Right hindlimb (tissue), 1 donor: ENCODE results near the gene RGL3.
"Not testable (repeated sequence)": the region's sequence is repeated elsewhere in the genome, so short reads cannot be mapped to it uniquely, and the experiment has no call there.

Source experiments
- DNase-seq: peaks from one replicate; pipeline ENCODE4 v3.0.0-alpha.2; 2018

Gene RGL3

DNA sequence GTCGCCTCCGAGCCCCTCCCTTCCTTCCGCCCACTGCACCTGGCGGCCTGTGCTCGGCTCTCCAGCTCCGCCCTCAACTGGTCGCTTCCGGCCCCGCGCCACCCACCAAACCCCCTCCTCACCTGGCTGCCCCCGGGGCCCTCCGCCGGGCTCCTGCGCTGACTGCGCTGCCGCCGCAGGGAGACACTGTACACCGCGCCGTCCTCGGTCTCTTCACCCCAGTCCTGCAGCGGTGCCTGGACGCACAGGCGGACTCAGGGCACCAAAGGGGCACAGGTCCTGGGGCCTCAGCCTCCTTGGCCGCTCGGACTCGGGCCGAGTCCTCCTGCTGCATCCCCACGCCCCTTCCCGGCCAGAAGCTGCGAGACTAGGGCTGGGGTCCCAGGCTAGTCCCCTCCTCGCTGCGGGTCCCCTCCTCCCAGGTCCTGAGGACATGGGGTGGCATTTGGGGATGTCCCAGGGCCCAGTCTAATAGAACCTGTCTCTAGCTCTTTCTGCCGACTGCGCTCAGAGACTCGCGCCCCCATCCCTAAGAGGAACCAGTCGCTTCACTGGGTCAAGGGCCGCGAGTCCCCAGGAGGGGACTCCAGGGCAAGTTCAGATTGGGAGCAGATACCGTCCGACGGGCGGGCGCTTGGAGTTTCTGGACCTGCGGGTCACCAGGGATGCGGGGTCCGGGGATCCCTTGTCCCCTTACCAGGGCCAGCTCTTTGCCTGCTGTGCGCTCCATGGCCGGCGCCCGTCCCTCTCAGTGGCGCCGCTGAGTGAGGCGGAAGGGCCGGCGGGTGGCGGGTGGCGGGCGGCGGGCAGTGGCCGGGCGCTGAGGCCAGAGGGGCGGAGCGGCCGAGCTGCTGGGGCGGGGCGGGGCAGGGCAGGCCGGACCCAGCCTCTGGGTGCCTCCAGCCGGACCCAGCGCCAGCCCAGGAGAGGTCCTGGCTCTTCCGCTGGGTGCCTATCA lies at the start of gene RGL3:
Gene RGL3, minus strand, starts transcription at position 766 of the 958 bp plus-strand sequence. Its CDS starts 36 bp downstream, at position 730.
- DNase-seq: no peak

DNA sequence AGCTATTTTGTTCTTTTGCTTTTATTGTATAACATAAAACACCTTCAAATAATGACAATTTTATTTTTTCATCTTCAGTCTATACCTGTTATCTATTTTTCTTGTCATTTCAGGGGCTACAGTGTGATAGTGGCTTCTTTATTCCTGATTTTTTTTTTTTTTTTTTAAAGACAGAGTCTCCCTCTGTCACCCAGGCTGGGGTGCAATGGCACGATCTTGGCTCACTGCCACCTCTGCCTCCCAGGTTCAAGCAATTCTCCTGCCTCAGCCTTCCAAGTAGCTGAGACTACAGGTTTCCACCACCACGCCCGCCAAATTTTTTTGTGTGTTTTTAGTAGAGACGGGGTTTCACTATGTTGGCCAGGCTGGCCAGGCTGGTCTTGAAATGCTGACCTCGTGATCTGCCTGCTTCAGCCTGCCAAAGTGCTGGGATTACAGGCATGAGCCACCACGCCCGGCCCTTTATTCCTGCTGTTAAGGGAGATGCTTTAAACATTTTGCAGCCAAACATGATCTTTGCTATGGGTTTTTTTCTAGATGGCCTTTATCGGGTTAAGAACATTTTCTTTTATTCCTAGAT lies 49.2 kb upstream of the RGL3 start:
- DNase-seq: not testable (repeated sequence)

- DNase-seq: no peak
These were observed 46.5 kb upstream of the RGL3 start for GRCh38 chr19:11465600-11465999.

- no peak for DNase-seq
These were observed 45.5 kb upstream of the RGL3 start for GRCh38 chr19:11464333-11465265.

DNA sequence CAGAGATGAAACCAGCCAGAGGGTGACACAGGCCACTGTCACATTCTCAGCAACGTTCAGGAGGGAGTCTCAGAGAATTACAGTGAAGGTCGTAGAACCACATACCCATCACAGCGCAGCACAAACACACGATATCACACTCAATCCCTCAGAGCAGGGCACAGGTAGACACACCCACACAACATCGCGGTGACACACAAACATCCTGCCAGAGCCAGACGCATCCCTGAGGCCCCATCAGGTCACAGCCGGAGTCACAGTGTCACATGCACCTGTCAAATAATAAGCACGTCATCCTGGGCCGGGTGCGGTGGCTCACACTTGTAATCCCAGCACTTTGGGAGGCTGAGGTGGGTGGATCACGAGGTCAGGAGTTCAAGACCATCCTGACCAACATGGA lies 44.3 kb upstream of the RGL3 start:
- DNase-seq: no peak

DNA sequence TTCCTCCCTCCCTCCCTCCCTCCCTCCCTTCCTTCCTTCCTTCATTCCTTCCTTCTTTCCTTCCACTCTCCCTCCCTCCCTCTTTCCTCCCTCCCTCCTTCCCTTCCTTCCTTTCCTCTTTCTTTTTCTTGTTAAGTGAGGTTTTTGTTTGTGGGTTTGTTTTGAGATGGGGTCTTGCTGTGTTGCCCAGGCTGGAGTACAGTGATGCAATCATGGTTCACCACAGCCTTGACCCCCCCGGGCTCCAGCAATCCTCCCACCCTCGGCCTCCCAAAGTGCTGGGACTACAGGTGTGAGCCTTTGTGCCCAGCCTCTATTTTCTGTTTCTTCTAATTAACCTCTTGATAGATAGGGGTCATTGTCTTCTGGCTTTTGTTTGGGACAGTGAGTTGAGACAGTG lies 42.3 kb upstream of the RGL3 start:
- no peak for DNase-seq

DNA sequence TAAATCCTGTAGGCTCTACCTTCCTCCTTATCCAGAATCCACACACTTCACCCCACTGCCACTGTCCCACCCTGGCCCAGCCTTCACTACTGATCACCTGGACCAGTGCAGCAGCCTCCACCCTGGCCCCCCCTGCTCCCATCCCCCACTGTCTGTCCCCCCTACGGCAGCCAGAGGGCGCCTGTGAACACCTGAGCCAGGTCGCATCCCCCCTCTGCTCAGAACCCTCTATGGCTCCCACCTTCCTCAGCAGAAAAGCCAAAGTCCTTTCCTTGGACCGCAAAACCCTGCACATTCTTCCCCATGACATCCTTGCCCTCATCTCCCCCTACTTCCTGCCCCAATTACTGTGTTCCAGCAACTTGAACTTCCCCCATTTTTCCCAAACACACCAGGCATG lies 41.1 kb upstream of the RGL3 start:
- DNase-seq: no peak

DNA sequence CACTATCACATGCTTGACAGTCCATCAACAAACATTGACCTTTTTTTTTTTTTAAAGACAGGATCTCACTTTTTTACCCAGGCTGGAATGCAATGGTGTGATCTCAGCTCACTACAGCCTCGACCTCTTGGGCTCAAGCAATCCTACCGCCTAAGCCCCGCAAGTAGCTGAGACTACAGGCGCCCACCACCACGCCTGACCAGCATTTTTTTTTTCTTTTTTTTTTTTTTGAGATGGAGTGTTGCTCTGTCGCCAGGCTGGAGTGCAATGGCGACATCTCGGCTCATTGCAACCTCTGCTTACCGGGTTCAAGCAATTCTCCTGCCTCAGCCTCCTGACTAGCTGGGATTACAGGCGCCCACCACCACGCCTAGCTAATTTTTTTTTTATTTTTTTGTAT lies 39.8 kb upstream of the RGL3 start:
- DNase-seq: not testable (repeated sequence)

GRCh38 chr19:11458236-11458900 lies 39.3 kb upstream of the RGL3 start:
- DNase-seq: no peak

DNA sequence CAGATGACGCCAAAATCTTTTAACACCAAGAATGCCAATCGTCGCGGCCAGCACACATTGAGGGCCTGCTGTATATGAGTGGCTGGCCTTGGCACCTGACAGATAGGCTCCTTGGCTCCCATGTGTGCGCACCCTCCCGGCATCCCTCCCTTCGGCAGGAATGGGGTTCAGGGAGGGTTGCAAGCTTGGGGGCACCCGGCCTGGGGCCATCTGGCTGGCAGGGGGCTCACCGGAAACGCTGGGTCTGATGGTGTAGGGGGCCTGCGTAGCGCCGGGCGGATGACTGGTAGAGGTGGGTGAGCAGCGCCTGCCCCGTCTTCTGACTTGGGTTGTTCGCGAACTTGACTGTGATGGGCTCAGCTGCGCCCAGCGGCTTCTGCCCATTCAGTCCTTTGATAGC lies 38.7 kb upstream of the RGL3 start:
- DNase-seq: no peak

GRCh38 chr19:11457115-11457514 lies 38.0 kb upstream of the RGL3 start:
- DNase-seq: no peak

DNA sequence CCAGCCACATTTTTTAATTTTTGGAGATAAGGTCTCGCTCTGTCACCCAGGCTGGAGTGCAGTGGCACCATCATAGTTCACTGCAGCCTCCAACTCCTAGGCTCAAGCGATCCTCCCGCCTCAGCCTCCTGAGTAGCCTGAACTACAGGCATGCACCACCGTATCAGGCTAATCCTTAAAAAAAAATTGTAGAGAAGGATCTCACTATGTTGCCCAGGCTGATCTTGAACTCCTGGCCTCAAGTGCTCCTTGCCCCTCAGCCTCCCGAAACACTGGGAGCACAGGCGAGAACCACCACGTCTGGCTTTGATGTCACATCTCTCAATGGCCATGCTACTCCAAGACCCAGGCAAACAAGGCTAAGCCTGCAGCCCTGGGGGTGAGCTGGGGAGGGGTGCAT lies 37.5 kb upstream of the RGL3 start:
- DNase-seq: no peak

DNA sequence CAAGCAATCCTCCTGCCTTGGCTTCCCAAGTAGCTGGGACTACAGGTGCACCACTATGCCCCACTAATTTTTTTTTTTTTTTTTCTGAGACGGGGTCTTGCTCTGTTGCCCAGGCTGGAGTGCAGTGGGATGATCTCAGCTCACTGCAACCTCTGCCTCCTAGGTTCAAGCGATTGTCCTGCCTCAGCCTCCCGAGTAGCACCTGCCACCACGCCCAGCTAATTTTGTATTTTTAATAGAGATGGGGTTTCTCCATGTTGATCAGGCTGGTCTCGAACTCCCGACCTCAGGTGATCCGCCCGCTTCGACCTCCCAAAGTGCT lies 36.1 kb upstream of the RGL3 start:
- not testable (repeated sequence) for DNase-seq

DNA sequence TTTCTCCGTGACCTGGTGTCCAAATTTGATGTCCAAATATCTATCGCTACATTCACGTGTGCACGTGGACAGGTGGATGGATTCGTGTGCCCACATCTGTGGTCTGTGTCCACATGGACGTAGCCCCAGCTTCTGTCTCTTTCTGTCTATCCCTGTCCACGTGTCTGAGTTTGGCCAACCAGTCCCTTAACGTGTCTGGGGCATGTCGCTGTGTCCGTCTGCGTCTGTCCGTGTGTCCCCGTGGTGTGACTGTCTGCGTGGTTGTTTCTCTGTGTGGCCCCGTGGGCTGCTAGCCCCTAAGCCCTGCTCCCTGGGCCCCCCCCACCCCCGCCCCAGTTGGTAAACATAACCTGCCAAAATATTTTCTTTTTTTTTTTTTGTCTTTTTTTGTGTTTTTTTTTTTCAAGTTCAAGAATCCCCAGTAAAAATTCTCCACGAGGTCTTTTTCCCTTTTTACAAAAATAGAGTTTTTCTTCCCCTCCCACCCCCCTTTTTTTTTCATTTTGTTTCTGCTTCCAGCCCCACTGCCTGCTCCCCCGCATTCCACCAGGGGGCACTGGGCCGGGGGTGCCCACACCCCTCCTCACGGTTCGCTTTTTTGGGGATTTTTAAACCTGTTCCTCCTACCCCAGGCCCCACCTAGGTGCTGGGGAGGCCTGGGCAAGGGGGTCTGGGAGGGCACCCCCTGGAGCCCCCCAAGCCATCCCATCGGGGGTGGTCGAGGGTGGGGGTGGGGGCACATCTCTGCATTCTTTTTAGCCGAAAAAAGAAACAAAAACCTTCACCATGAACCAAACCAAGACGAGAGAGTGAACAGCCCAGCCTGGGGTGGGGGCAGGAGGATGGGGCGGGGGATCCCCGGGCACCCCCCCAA lies 34.6 kb upstream of the RGL3 start:
- no peak for DNase-seq

- DNase-seq: no peak
These were observed 33.7 kb upstream of the RGL3 start for GRCh38 chr19:11452620-11453310.

DNA sequence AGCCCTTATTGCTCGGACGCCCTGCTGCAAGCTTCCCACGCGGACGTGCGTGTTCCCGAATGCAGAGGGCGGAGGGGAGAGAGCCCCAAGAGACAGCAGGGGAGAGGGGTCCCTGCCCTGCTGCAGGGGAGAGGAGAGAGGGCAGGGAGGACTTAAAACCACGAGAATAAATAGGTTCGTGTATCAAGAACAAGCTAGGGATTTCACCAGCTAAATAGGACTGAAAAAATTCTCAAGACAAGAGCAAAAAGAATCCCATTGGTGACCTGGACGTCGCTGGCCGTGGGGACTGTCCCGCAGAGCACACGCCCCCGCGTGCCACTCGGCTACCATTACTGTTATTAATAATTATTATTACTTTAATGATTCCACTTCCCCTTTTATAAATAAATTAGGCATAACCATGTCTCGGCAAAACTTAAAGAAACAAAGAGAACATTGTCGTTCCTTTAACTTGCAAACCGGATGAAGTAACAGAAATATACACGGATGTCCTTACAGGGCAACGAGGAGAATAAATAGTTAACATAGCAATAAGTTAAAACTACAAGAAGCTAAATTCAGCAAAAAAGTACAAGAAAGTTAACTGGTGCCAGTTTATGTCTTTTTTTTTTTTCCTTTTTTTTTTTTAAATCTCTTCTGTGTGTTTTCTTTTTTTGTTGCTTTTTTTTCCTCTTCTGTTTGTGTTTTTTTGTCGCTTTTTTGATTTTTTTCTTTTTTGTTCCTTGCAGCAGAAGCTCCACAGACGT lies 32.9 kb upstream of the RGL3 start:
- DNase-seq: no peak

- no peak for DNase-seq
These were observed 32.3 kb upstream of the RGL3 start for GRCh38 chr19:11451327-11451870.

GRCh38 chr19:11450570-11451326 lies 31.6 kb upstream of the RGL3 start:
- DNase-seq: no peak

- no peak for DNase-seq
These were observed 29.9 kb upstream of the RGL3 start for GRCh38 chr19:11448923-11449554.
